HCT116 (cell line): Measurements from ENCODE around the gene MAN1A1. TPM values are rescaled to one million over a fixed set of nuclear protein-coding genes. Genes with fewer than 3 reads are reported as not detected.

Experiments used
- ATAC-seq: fragments of 200-7000 bp; cut with Tn5 transposase; 2 replicates; pipeline ENCODE4 v1.9.1; 2020; ENCODE audit warnings: mild to moderate bottlenecking, moderate library complexity
- BruUV-seq: library from RNA; stranded (reverse); fragments of 400-500 nt; replicated peaks from 2 replicates; lab custom pipeline; 2021; lab: Mats Ljungman, UMichigan
- CTCF ChIA-PET: fragments of 300-600 bp; sonication (Branson Sonifier 250); formaldehyde crosslinking; loops from one replicate; lab custom pipeline; 2021; ENCODE audit warnings: antibody characterized with exemption; lab: Charles Lee
- POLR2A ChIA-PET: fragments of 300-600, 350-600 bp; sonication (Branson Sonifier 250); formaldehyde crosslinking; loops from one replicate; lab custom pipeline; 2021; ENCODE audit warnings: antibody characterized with exemption; lab: Charles Lee
- RAD21 ChIA-PET, 2 experiments: fragments of 300-600 bp; sonication (Branson Sonifier 250); formaldehyde crosslinking; loops; one replicate each; lab custom pipeline; 2023; ENCODE audit warnings: low total read pairs in 2 of 2; ENCODE audit not compliant: uncharacterized antibody in 2 of 2, unreplicated experiment in 2 of 2, low non-redundant PET in 1 of 2; lab: Charles Lee
- DNase-seq: peaks from one replicate; pipeline ENCODE4 v3.0.0-alpha.2; 2010; ENCODE audit warnings: low read depth, low spot score
- H2AFZ ChIP-seq: fragments of 200-600 bp; shearing (Covaris generic), sonication (generic); 2 replicates; pipeline ENCODE4 v1.6.1; 2017; ENCODE audit warnings: low read depth, mixed run types, mixed read lengths, antibody characterized with exemption, low read length; ENCODE audit not compliant: poor library complexity, severe bottlenecking
- H3K27ac ChIP-seq: 2 replicates; pipeline ENCODE4 v1.5.1; 2012; ENCODE audit warnings: low read depth, low read length
- H3K27me3 ChIP-seq: fragments of 200-600 bp; sonication (generic); 2 replicates; pipeline ENCODE4 v1.6.1; 2016; ENCODE audit warnings: mixed run types, low read length, mixed read lengths; ENCODE audit not compliant: insufficient read depth
- H3K36me3 ChIP-seq, 2 experiments: fragments of 200-500 bp in 1 of 2; fragments of 200-600 bp in 1 of 2; sonication (Bioruptor generic) in 1 of 2; sonication (generic) in 1 of 2; 2 replicates each; pipeline versions ENCODE4 v1.5.1 to v1.6.1; 2014 to 2016; ENCODE audit warnings: low read length in 2 of 2, inconsistent platforms in 1 of 2, mixed read lengths in 1 of 2, mixed run types in 1 of 2; ENCODE audit not compliant: insufficient read depth in 2 of 2, control insufficient read depth in 1 of 2
- H3K4me1 ChIP-seq, 2 experiments: fragments of 200-600 bp in 1 of 2; sonication (generic) in 1 of 2; 2 replicates each; pipeline versions ENCODE4 v1.5.1 to v1.6.1; 2012 to 2017; ENCODE audit warnings: low read length in 2 of 2, inconsistent platforms in 1 of 2, mild to moderate bottlenecking in 1 of 2, mixed read lengths in 1 of 2, mixed run types in 1 of 2, moderate library complexity in 1 of 2; ENCODE audit not compliant: insufficient read depth in 2 of 2, control insufficient read depth in 1 of 2
- H3K4me2 ChIP-seq: fragments of 200-600 bp; sonication (generic); 2 replicates; pipeline ENCODE4 v1.6.1; 2017; ENCODE audit warnings: mixed run types, low read length, mixed read lengths
- H3K4me3 ChIP-seq, 2 experiments: fragments of 200-600 bp in 1 of 2; sonication (generic) in 1 of 2; replicated peaks in 1 of 2; 2 replicates each; pipeline ENCODE4 v1.5.1; 2011 to 2016; ENCODE audit warnings: low read length in 2 of 2, control low read depth in 1 of 2, low read depth in 1 of 2, mild to moderate bottlenecking in 1 of 2, mixed read lengths in 1 of 2, mixed run types in 1 of 2
- H3K79me2 ChIP-seq: fragments of 200-600 bp; sonication (generic); 2 replicates; pipeline ENCODE4 v1.6.1; 2017; ENCODE audit warnings: mild to moderate bottlenecking, mixed run types, low read length, moderate library complexity, mixed read lengths; ENCODE audit not compliant: insufficient read depth
- H3K9ac ChIP-seq: fragments of 200-600 bp; sonication (generic); 2 replicates; pipeline ENCODE4 v1.6.1; 2016; ENCODE audit warnings: low read length, mixed read lengths
- H3K9me2 ChIP-seq: fragments of 200-600 bp; sonication (generic), shearing (Covaris generic); 2 replicates; pipeline ENCODE4 v1.6.1; 2017; ENCODE audit warnings: mixed run types, mild to moderate bottlenecking, moderate library complexity; ENCODE audit not compliant: insufficient read depth
- H3K9me3 ChIP-seq, 2 experiments: fragments of 200-500 bp in 1 of 2; fragments of 200-600 bp in 1 of 2; sonication (Bioruptor generic) in 1 of 2; sonication (generic) in 1 of 2; 2 replicates each; pipeline ENCODE4 v1.6.1; 2014 to 2017; ENCODE audit warnings: low read length in 2 of 2, mixed read lengths in 2 of 2, inconsistent platforms in 1 of 2, low read depth in 1 of 2, mild to moderate bottlenecking in 1 of 2, mixed run types in 1 of 2, moderate library complexity in 1 of 2; ENCODE audit not compliant: control insufficient read depth in 1 of 2, insufficient read depth in 1 of 2
- H4K20me1 ChIP-seq: fragments of 200-600 bp; sonication (generic), shearing (Covaris generic); 2 replicates; pipeline ENCODE4 v1.6.1; 2017; ENCODE audit warnings: mixed run types, mild to moderate bottlenecking, moderate library complexity; ENCODE audit not compliant: insufficient read depth
- EZH2phosphoT487 ChIP-seq: fragments of 200-600 bp; IDR thresholded peaks from 2 replicates; pipeline ENCODE4 v1.6.1; 2018; ENCODE audit warnings: antibody characterized with exemption, borderline replicate concordance
- FOSL1 ChIP-seq: IDR thresholded peaks from 2 replicates; pipeline ENCODE4 v1.6.1; 2012; ENCODE audit warnings: low read depth
- POLR2AphosphoS5 ChIP-seq: IDR thresholded peaks from 2 replicates; pipeline ENCODE4 v1.6.1; 2011; ENCODE audit warnings: mild to moderate bottlenecking, low read depth, low read length, moderate library complexity
- SP1 ChIP-seq: IDR thresholded peaks from 2 replicates; pipeline ENCODE4 v1.6.1; 2012; ENCODE audit warnings: low read depth
- TCF7L2 ChIP-seq: IDR thresholded peaks from 2 replicates; pipeline ENCODE4 v1.7.0; 2011; ENCODE audit warnings: borderline replicate concordance, inconsistent platforms; ENCODE audit not compliant: insufficient read depth, insufficient read length; ENCODE audit errors: extremely low read depth
- YY1 ChIP-seq: IDR thresholded peaks from 2 replicates; pipeline ENCODE4 v1.6.1; 2011; ENCODE audit warnings: low read length, low read depth, moderate library complexity, mild to moderate bottlenecking; ENCODE audit not compliant: insufficient replicate concordance; ENCODE audit errors: extremely low read depth
- intact Hi-C: fragments of 100-400 bp; cut with micrococcal nuclease; formaldehyde crosslinking; loops from 2 replicates; pipeline ENCODE4 v1.10.0; 2022
- total RNA-seq: library from RNA; stranded (reverse); gene quantifications from one replicate; pipeline ENCODE4 v1.2.1, GENCODE V29; 2021; ENCODE audit not compliant: unreplicated experiment
- TF ChIP-seq, protein P1 (sequence below): IDR thresholded peaks from 2 replicates; pipeline ENCODE4 v1.6.1; 2012
- TF ChIP-seq, protein P2 (sequence below): IDR thresholded peaks from 2 replicates; pipeline ENCODE4 v1.6.1; 2012
- TF ChIP-seq, protein P3 (sequence below), 3 experiments: fragments of 200-600 bp in 1 of 3; sonication (generic) in 1 of 3; IDR thresholded peaks in 2 of 3; conservative IDR thresholded peaks in 1 of 3; 2 replicates each; pipeline ENCODE4 v1.5.1; 2012 to 2017; ENCODE audit warnings: low read depth in 2 of 3, low read length in 2 of 3, antibody characterized with exemption in 1 of 3, borderline replicate concordance in 1 of 3, control low read depth in 1 of 3, mild to moderate bottlenecking in 1 of 3, mixed read lengths in 1 of 3, mixed run types in 1 of 3, moderate library complexity in 1 of 3; ENCODE audit not compliant: insufficient read depth in 1 of 3
- TF ChIP-seq, protein P4 (sequence below): IDR thresholded peaks from 2 replicates; pipeline ENCODE4 v1.6.1; 2011; ENCODE audit warnings: mild to moderate bottlenecking, low read length, moderate library complexity; ENCODE audit not compliant: insufficient replicate concordance; ENCODE audit errors: extremely low read depth

MAN1A1 gene
- total RNA-seq, 1 experiment from 2014 or later = 46.0 TPM

DNA sequence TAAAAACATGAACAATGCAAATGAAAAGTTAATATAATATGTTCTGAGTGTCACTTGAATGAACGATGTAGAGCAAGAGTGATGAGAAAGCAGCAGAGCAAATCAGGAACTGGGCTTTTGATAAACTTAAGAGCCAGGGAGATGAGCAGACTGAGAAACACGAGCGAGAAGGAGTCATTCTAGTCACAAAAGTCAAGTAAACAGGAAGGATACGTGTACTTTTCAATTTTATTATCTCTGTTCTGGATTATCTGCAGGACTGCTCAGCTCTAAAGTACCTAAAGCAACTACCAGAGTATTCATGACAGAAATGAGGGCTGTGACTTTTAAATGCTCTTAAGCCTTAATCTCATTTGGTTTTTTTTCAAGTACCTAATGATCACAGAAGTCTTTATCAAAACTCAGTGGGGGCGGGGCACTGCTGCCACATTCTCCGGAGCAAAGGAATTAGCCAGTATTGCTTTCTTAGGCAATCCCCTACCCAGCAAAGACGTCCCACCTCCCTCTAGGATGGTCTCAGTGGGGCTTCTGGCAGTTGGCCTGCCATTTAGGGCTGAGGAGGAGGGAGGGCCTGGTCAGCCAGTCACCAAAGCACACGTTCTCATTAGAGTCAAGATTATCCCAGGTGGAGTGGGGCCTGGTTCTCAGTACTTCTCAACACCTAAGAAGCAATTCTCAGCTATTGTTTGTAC is 8.6 kb downstream of the MAN1A1 start:
- no peak overlapping the region for H3K9ac ChIP-seq
- no peaks in the 10 kb centered on the region for H3K27me3 ChIP-seq
- peaks cover 0 to 3% of the 10 kb centered on the region in 2 experiments; a peak in 1 of 4 replicates for H3K4me1 ChIP-seq
- ChIA-PET RAD21 (no interaction called here), CTCF (interaction anchor here (1.0 kb wide), 1 partner anchor 192 kb away, joined by 3 read pairs; no protein-coding TSS in a partner anchor), POLR2A (interaction anchor here (0.6 kb wide), 1 partner anchor 194 kb away, joined by 3 read pairs; no protein-coding TSS in a partner anchor)
- H3K27ac ChIP-seq = no peak overlapping the region
- H3K36me3 ChIP-seq = peaks cover 0 to 35% of the 10 kb centered on the region in 2 experiments; a peak in 2 of 4 replicates
- BruUV-seq = no TSS peak
- H3K4me2 ChIP-seq = no peak overlapping the region
- ATAC-seq (no peak), DNase-seq (no peak)
- TF ChIP-seq, protein P1, sequence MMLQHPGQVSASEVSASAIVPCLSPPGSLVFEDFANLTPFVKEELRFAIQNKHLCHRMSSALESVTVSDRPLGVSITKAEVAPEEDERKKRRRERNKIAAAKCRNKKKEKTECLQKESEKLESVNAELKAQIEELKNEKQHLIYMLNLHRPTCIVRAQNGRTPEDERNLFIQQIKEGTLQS = no peak
- TF ChIP-seq, protein P2, sequence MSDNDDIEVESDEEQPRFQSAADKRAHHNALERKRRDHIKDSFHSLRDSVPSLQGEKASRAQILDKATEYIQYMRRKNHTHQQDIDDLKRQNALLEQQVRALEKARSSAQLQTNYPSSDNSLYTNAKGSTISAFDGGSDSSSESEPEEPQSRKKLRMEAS = no peak
- TF ChIP-seq SP1 = no peak
- TF ChIP-seq POLR2AphosphoS5 = no peak
- no peak for TF ChIP-seq EZH2phosphoT487
- TF ChIP-seq, protein P3, sequence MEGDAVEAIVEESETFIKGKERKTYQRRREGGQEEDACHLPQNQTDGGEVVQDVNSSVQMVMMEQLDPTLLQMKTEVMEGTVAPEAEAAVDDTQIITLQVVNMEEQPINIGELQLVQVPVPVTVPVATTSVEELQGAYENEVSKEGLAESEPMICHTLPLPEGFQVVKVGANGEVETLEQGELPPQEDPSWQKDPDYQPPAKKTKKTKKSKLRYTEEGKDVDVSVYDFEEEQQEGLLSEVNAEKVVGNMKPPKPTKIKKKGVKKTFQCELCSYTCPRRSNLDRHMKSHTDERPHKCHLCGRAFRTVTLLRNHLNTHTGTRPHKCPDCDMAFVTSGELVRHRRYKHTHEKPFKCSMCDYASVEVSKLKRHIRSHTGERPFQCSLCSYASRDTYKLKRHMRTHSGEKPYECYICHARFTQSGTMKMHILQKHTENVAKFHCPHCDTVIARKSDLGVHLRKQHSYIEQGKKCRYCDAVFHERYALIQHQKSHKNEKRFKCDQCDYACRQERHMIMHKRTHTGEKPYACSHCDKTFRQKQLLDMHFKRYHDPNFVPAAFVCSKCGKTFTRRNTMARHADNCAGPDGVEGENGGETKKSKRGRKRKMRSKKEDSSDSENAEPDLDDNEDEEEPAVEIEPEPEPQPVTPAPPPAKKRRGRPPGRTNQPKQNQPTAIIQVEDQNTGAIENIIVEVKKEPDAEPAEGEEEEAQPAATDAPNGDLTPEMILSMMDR (IDR thresholded peaks at IDR 0.05 in 2 of 3, conservative IDR thresholded peaks at IDR 0.05 in 1 of 3; ENCODE audit: borderline replicate concordance in 1 of 3, insufficient read depth in 1 of 3, low read depth in 2 of 3, low read length in 2 of 3) = no peak
- no peak for TF ChIP-seq TCF7L2
- no peak for TF ChIP-seq FOSL1
- no peak for TF ChIP-seq YY1
- TF ChIP-seq, protein P4, sequence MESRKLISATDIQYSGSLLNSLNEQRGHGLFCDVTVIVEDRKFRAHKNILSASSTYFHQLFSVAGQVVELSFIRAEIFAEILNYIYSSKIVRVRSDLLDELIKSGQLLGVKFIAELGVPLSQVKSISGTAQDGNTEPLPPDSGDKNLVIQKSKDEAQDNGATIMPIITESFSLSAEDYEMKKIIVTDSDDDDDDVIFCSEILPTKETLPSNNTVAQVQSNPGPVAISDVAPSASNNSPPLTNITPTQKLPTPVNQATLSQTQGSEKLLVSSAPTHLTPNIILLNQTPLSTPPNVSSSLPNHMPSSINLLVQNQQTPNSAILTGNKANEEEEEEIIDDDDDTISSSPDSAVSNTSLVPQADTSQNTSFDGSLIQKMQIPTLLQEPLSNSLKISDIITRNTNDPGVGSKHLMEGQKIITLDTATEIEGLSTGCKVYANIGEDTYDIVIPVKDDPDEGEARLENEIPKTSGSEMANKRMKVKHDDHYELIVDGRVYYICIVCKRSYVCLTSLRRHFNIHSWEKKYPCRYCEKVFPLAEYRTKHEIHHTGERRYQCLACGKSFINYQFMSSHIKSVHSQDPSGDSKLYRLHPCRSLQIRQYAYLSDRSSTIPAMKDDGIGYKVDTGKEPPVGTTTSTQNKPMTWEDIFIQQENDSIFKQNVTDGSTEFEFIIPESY = no peak
- H2AFZ ChIP-seq = no peak overlapping the region
- intact Hi-C loops = no loop called here
- H4K20me1 ChIP-seq = no peaks in the 10 kb centered on the region
- H3K79me2 ChIP-seq = peaks cover 46% of the 10 kb centered on the region
- H3K9me3 ChIP-seq = no peaks in the 10 kb centered on the region
- no peaks in the 10 kb centered on the region for H3K9me2 ChIP-seq
- no peak overlapping the region for H3K4me3 ChIP-seq
